ENCODE results near the gene VTN. TPM values are rescaled to one million over a fixed set of nuclear protein-coding genes. Genes with fewer than 3 reads are reported as not detected.

Gene VTN
- total RNA-seq, 3 donors from 2014 or later (not counting 1 experiment from before 2014, with no cell fraction given), result not detected

DNA sequence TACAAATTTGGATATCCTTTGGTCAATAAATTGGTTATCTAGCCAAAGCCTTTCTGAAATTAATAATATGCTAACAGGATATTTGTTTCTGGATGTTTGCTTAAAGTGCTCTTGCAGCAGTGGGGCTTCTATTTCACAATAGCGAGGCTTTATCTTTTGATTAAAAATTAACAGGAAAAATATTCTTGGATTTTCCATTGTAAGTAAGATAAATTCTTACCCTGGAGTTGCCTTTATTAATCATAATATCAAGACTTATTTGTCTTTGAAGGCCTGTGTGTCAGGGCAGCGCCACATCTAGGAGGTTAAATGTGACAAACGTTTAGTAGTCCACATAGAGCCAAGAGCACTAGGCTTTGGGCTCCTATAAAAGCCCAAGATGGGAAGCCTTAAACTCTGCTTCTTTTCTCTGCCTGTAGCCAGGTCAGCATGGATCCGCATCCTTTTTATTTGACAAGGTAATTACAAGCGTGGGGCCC is 45.8 kb downstream of the VTN start:
- no peaks in the 10 kb centered on the region for H3K27me3 ChIP-seq (ENCODE audit: control insufficient read depth, insufficient read depth, low read length)
- Mint-ChIP-seq H3K27ac (no peak overlapping the region), H3K4me3 (no peak overlapping the region), H3K36me3 (peaks cover 12% of the 10 kb centered on the region), H3K9me3 (no peaks in the 10 kb centered on the region), H3K27me3 (ENCODE audit: low read depth in 2 of 2) (no peaks in the 10 kb centered on the region), H3K4me1 (peaks cover 10 to 11% of the 10 kb centered on the region in 2 donors)
- H3K36me3 ChIP-seq (ENCODE audit: control insufficient read depth, insufficient read depth, low read length), result peaks cover 15% of the 10 kb centered on the region
- H3K4me1 ChIP-seq (ENCODE audit: control insufficient read depth, insufficient read depth, low read length), result peaks cover 5% of the 10 kb centered on the region
- intact Hi-C loops (cut with micrococcal nuclease), result no loop called here
- no peak for ATAC-seq
- TF ChIP-seq, protein P1, sequence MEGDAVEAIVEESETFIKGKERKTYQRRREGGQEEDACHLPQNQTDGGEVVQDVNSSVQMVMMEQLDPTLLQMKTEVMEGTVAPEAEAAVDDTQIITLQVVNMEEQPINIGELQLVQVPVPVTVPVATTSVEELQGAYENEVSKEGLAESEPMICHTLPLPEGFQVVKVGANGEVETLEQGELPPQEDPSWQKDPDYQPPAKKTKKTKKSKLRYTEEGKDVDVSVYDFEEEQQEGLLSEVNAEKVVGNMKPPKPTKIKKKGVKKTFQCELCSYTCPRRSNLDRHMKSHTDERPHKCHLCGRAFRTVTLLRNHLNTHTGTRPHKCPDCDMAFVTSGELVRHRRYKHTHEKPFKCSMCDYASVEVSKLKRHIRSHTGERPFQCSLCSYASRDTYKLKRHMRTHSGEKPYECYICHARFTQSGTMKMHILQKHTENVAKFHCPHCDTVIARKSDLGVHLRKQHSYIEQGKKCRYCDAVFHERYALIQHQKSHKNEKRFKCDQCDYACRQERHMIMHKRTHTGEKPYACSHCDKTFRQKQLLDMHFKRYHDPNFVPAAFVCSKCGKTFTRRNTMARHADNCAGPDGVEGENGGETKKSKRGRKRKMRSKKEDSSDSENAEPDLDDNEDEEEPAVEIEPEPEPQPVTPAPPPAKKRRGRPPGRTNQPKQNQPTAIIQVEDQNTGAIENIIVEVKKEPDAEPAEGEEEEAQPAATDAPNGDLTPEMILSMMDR (IDR thresholded peaks at IDR 0.05), result no peak
- DNase-seq, result no peak
- WGBS (ENCODE audit: insufficient coverage), result 90% methylated on average over 4 of the region's 5 CpGs
- no peak overlapping the region for H3K4me3 ChIP-seq (ENCODE audit: low read length)
- H3K9me3 ChIP-seq (ENCODE audit: control insufficient read depth, insufficient read depth, low read length), result no peaks in the 10 kb centered on the region
- H3K27ac ChIP-seq (ENCODE audit: low read length), result no peak overlapping the region

DNA sequence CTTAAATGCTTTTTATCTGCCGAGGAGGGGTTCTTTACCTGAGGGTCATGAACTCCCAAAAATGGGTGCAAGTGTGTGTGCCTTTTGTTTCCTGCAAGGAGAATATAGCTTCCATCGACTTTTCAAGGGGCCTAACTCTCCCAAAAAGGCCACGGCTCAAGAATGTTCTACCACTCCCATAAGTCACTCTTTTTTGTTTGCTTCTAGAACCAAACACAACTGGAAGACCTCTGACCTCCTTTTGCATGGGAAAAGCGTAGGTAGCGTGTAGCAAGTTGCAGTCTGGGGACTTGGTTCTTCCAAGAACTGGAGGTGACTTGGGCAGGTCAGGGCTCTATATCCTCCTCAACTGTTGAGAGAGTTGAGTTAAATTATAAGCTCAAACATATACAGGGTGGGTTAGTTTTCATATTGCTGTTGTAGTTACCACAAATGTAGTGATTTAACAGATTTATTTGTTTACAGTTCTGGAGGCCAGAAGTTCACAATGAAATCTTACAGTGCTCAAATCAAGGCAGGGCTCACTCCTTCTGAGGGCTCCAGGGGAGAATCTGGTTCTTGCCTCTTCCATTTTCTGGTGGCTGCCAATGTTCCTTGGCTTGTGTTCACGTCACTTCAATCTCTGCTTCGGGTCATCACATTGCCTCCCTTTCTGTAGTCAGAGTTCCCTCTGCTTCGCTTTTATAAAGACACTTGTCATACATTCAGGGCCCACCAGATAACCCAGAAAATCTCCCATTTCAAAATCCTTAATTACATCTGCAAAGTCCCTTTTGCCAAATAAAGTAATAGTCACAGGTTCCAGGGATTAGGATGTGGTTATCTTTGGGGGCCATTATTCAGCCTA is 49.7 kb downstream of the VTN start:
- Histone ChIP-seq H3K4me3 (ENCODE audit: low read length) (no peak overlapping the region), H3K36me3 (ENCODE audit: control insufficient read depth, insufficient read depth, low read length) (no peaks in the 10 kb centered on the region), H3K27me3 (ENCODE audit: control insufficient read depth, insufficient read depth, low read length) (no peaks in the 10 kb centered on the region), H3K4me1 (ENCODE audit: control insufficient read depth, insufficient read depth, low read length) (peaks cover 18% of the 10 kb centered on the region), H3K9me3 (ENCODE audit: control insufficient read depth, insufficient read depth, low read length) (no peaks in the 10 kb centered on the region), H3K27ac (ENCODE audit: low read length) (no peak overlapping the region)
- Mint-ChIP-seq H3K4me1 (peaks cover 25 to 28% of the 10 kb centered on the region in 2 donors), H3K4me3 (peak overlapping the region; percentile 89), H3K9me3 (no peaks in the 10 kb centered on the region), H3K27me3 (ENCODE audit: low read depth in 2 of 2) (no peaks in the 10 kb centered on the region), H3K36me3 (no peaks in the 10 kb centered on the region), H3K27ac (peak overlapping the region; percentile 78 to 90)
- DNase-seq (no peak), ATAC-seq (no peak)
- intact Hi-C loops (cut with micrococcal nuclease), result no loop called here
- 89% methylated on average over 8 of the region's 8 CpGs for WGBS (ENCODE audit: insufficient coverage)
- TF ChIP-seq, protein P1 (IDR thresholded peaks at IDR 0.05), result no peak

DNA sequence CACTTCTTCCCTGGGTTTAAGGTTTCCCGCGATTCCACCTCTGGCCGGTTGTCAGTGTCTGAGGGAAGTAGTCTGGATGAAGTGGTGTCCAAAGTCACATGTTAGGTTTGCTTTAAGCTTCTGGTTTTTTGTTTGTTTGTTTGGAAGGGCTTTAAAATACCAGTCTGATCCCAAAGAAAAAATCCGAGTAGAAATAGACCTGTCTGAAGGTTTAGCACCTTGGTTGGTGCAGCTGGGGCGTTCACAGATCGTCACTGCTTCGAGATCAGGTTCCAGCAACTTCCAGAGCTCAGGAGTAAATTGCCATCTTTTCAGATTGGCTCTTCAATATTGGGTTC is 50.5 kb downstream of the VTN start:
- Histone ChIP-seq H3K36me3 (ENCODE audit: control insufficient read depth, insufficient read depth, low read length) (no peaks in the 10 kb centered on the region), H3K9me3 (ENCODE audit: control insufficient read depth, insufficient read depth, low read length) (no peaks in the 10 kb centered on the region), H3K27ac (ENCODE audit: low read length) (peak overlapping the region; percentile 19), H3K4me3 (ENCODE audit: low read length) (peak overlapping the region; percentile 77), H3K27me3 (ENCODE audit: control insufficient read depth, insufficient read depth, low read length) (no peaks in the 10 kb centered on the region), H3K4me1 (ENCODE audit: control insufficient read depth, insufficient read depth, low read length) (peaks cover 18% of the 10 kb centered on the region)
- ATAC-seq (no peak), DNase-seq (no peak)
- intact Hi-C loops (cut with micrococcal nuclease), result loop anchor here (1.0 kb wide), 2 partner anchors 16 to 38 kb away; partner anchors contain the start of genes IFT20, POLDIP2 and TNFAIP1
- H3K4me3 Mint-ChIP-seq, result peak overlapping the region; percentile 89
- H3K27me3 Mint-ChIP-seq (ENCODE audit: low read depth in 2 of 2), result no peaks in the 10 kb centered on the region
- peaks cover 25 to 28% of the 10 kb centered on the region in 2 donors for H3K4me1 Mint-ChIP-seq
- H3K27ac Mint-ChIP-seq, result peak overlapping the region; percentile 78 to 90
- no peaks in the 10 kb centered on the region for H3K36me3 Mint-ChIP-seq
- no peaks in the 10 kb centered on the region for H3K9me3 Mint-ChIP-seq
- 7% methylated on average over 7 of the region's 7 CpGs for WGBS (ENCODE audit: insufficient coverage)
- TF ChIP-seq, protein P1 (IDR thresholded peaks at IDR 0.05), result no peak

Data from natural killer cell (primary cell).